ENCODE data around the gene CLCA2. TPM values are rescaled to one million over a fixed set of nuclear protein-coding genes. Genes with fewer than 3 reads are reported as not detected.

The CLCA2 gene
- total and polyA plus RNA-seq, 2 of the 8 experiments (the other 6 are each of a cell fraction or from before 2014, with no cell fraction given), result not detected

GRCh38 chr1:86382878-86383277, 41.1 kb upstream of the CLCA2 start (continued):
- TF ChIP-seq CHD7 (IDR thresholded peaks at IDR 0.05; ENCODE audit: insufficient replicate concordance, low read length), result no peak

Data from H1 (cell line).